NCI-H146 treated with DMSO at 0.1 percent for 48 hours (cell line): ENCODE results near the gene FLNB.
"Not testable (repeated sequence)": the region's sequence is repeated elsewhere in the genome, so short reads cannot be mapped to it uniquely, and the experiment has no call there.

ENCODE experiments used
- DNase-seq: peaks from one replicate; lab custom pipeline; 2025; ENCODE audit not compliant: unreplicated experiment; lab: John Stamatoyannopoulos, UW

FLNB gene

GRCh38 chr3:58198804-58199203 lies 190.6 kb downstream of the FLNB start:
- DNase-seq, result no peak

DNA sequence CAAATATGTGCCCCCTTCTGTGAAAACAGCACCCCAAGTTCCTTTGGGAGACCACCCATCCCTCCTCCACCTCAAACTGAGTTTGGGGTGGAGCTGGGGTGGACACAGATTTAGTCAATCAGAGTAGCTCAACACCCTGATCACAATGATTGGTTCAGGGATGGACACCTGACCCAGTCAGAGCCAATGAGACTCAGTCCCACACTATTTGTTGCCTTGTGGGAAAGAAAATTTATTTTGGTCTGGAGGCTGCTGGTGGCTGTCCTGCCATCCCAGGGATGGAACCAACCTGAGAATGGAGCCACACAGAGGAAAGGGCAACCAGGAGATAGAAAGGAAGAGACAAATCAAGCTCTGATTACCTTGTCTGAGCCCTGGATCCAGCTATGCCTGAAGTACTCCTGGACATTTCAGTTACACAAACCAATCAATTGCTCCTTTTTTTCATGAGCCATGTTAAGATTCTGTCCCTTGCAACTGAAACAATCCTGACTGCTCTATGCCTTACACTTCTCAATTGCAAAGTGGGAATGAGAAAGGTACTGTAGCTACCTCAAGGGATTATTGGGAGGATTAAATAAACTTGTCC lies 192.0 kb downstream of the FLNB start:
- no peak for DNase-seq

GRCh38 chr3:58200846-58201355 lies 192.7 kb downstream of the FLNB start:
- no peak for DNase-seq

DNA sequence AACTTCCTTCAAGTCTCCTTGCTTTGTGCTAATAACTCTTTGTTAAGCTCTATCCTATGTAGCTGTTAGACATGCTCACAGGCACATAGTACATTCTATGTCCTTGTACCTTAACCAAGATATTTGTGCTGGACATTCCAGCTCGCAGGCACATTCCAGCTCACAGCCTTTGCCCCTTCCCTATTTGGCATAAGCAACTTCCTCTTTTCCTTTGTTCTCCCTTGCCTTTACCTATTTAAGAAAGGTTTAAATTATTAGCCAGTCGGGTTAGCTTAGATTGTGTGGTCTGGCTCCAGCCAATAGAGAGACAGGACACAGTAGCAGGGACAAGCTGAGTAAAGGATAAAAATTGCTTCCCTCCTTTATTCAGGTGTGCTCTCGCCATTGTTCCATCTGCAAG lies 193.2 kb downstream of the FLNB start:
- DNase-seq, result not testable (repeated sequence)

DNA sequence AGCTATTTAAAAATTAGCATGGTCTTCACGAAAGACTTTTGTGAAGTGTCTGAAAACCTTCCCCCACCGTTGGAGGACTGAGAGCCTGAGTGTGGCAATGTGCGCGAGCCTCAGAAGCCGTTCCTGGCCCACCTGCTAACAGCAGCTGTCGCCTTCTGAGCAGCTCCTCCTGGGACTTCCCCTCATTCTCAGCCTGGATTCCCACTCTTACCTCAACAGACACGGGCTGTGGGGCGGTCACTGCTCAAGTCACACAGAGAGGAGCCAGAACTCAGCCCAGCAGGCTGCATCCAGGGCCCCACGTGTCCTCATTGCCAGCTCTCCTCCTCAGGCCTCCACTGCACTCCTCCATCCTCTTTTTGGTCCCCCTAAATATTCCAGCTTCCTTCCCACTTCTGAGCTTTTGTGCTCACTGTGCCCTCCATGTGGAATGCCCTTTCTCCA lies 194.7 kb downstream of the FLNB start:
- DNase-seq, result no peak

DNA sequence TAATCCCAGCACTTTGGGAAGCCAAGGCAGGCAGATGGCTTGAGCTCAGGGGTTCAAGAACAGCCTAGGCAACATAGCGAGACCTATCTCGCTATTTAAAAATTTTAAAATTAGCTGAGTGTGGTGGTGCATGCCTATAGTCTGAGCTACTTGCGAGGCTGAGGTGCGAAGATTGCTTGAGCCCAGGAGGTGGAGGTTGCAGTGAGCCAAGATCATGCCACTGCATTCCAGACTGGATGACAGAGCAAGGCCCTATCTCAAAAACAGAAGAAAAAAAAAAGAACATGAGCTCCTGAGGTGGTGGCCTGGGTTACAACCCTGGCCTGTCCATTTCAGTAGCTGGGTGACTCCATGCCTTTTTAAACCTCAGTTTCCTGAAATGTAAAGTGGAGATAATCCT lies 195.3 kb downstream of the FLNB start:
- no peak for DNase-seq

- DNase-seq, result no peak
Observed at GRCh38 chr3:58204720-58205119, 196.5 kb downstream of the FLNB start.

DNA sequence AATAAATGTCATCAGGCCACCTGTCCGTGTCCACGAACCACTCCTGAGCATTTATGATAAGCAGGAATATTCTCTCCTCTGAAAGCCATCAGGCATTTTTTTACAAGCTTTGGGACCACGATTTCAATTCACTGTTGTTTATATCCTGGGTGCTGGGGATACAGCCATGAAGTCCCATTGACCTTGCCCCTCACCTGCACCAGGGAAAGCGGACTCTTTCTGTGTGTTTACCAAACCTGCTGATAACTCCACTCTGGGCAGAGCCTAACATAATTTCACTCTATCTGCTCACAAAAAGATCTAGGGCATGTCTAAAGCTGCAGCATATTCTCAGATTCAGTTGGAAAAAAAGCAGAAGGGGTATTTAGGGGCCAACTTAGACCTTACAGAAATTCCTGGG lies 197.8 kb downstream of the FLNB start:
- no peak for DNase-seq

DNA sequence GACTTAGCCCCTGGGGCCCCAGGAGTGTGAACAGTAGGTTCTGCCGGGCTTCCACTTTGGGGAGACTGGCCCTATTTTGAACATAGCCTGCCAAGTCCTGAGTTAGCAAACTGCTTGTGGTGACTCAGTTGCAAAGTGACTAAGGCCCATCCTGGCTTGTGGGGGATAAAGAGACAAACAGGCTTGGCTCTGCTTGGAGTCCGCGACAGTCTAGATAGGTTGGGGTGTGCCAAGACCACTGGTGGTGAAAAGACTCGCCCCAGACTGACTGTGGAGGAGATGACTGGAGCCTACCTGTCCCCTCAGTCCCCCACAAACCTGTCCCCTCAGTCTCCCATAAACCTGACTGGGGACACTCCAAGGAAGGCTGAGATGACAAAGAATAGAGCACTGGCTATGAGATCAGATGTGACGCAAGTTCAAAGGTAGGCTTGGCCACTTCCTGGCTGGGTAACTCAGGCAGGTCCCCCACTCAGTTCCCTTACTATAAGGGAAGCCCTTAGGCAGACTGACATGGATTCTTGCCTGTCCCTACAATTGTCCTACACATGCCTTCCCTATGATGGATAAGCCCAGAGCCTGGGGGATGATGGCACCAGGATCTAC lies 198.3 kb downstream of the FLNB start:
- DNase-seq, result no peak

- DNase-seq, result no peak
Observed at GRCh38 chr3:58207954-58208353, 199.7 kb downstream of the FLNB start.

GRCh38 chr3:58209933-58210332 lies 201.7 kb downstream of the FLNB start:
- no peak for DNase-seq

DNA sequence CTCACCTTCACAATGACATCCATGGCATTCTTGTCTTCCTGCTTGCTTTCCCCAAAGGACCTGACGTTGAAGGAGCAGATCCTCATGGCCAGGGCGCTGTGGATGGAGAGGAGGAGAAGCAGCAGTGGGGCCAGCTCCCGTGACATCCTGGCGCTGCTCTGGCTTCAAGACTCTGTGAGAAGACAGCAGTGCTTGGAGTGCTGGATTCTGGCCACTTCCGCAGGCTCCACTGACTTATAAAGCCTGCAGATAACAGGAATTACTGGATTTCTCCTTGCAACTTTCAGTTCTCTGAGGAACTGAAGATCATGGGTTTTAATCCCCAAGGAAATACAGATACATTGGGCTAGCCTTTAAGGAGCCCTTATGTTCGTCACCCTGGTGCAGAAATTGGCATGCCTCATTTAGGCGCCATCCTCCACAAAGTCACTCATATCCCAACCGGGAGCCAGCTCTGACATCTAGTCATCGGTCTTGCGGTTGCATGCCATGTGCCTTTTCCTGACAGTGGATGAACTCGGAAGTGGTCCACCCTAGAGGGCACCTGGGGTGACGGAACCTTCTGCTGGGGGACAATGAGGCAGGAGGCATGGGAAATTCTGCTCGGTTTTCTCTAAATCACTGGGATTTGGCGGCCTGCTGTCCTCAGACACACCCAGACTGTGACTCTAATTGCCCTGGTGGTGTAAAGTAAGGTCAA lies 202.7 kb downstream of the FLNB start, which contains the start of gene DNASE1L3:
Gene DNASE1L3 (minus strand): TSS at position 212 of the 700 bp plus-strand sequence. CDS start 66 bp downstream, at position 146.
- DNase-seq, result no peak

DNA sequence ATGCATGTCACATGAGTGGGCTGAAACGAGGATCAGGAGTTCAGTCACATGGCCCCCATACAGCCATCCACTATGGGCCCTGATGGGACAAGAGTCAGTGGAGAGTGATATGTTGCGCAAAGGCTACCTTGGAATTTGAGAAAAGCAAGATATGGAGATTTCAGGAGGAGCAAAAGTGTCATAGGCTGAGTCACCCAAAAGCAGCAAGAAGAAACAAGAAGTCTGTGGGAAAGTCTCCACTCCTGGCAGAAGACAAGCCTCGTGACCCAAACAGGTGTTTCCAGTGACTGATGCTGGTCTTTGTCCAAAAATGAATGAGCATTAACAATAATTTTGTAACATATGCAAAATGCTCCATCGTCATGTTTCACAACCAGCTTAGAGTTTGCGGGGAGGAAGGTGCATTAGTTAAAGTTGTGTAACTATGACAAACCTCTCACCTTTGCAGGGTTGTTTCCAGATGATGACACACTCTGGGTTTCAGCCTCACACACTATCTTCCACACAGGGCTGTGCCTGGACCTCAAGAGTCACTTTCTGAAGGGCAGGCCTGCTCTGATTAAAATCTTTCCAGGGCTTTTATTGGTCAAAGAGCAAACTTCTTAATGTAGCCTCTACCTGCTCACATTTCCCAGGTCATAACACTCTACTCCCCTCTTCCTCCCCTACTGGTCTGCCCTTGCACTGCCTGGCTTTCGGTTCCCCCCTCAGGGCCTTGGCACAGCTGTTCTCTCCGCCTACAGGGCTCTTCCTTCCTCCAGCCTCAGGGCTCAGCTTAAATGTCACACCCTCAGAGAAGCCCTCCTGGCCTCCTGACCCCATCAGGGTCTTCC lies 206.5 kb downstream of the FLNB start:
- DNase-seq, result no peak

- DNase-seq, result no peak
Observed at GRCh38 chr3:58215317-58216025, 207.2 kb downstream of the FLNB start.

DNA sequence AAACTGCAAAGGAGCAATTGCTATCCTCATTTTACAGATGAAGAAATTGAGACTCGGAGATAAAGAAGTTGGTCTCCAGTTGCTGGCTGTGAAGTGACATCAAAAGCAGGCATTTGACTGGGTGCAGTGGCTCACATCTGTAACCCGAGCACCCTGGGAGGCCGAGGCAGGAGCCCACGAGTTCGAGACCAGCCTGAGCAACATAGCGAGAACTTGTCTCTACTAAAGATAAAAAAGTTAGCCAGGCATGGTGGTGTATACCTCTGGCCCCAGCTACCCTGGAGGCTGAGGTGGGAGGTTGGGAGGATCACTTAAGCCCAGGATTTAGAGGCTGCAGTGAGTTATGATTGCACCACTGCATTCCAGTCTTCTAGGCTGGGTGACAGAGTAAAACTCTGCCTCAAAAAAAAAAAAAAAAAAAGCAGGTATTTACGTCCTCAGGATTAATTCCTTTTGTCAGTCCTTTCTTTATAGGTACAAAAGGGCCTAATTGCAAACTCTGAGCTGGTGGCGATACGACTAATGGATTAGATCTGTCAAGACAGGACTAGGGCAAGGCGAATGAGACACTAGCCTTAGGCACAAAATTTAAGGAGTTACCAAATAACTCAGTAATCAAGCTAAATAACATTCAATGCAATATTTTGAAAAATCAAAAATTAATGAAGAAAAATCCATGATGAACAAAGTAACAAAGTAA lies 208.4 kb downstream of the FLNB start:
- DNase-seq, result no peak

- peak; percentile 61 for DNase-seq
Observed at GRCh38 chr3:58217209-58217811, 209.1 kb downstream of the FLNB start.

- no peak for DNase-seq
Observed at GRCh38 chr3:58218904-58219303, 210.7 kb downstream of the FLNB start.
